Measurements from ENCODE around the gene PAK4.

Gene PAK4

GRCh38 chr19:39130337-39131254, 5.0 kb downstream of the PAK4 start:
- peak overlapping the region; percentile 22 to 39 (median 26) for H3K4me3 Mint-ChIP-seq

GRCh38 chr19:39131255-39131755, 5.7 kb downstream of the PAK4 start:
- Mint-ChIP-seq H3K27me3 (ENCODE audit: low read depth) (no peaks in the 10 kb centered on the region), H3K9me3 (no peaks in the 10 kb centered on the region), H3K4me1 (peaks cover 72% of the 10 kb centered on the region), H3K4me3 (no peak overlapping the region), H3K27ac (peak overlapping the region in 1 of 3 experiments; percentile 70), H3K36me3 (ENCODE audit: low read depth) (no peaks in the 10 kb centered on the region)
- TF ChIP-seq CTCF (IDR thresholded peaks at IDR 0.05; ENCODE audit: unreplicated experiment in 3 of 3): no peak

More at GRCh38 chr19:39130337-39131254, 5.0 kb downstream of the PAK4 start:
- Mint-ChIP-seq H3K27ac (peak overlapping the region in 2 of 3 experiments; percentile 44 to 65), H3K36me3 (ENCODE audit: low read depth) (no peaks in the 10 kb centered on the region), H3K4me1 (peaks cover 75% of the 10 kb centered on the region), H3K9me3 (no peaks in the 10 kb centered on the region), H3K27me3 (ENCODE audit: low read depth) (no peaks in the 10 kb centered on the region)
- no peak for TF ChIP-seq CTCF (IDR thresholded peaks at IDR 0.05; ENCODE audit: unreplicated experiment in 3 of 3)

GRCh38 chr19:39132344-39132969, 6.9 kb downstream of the PAK4 start:
- peak overlapping the region; percentile 54 to 79 (median 65) for H3K27ac Mint-ChIP-seq
- H3K9me3 Mint-ChIP-seq: no peaks in the 10 kb centered on the region
- no peaks in the 10 kb centered on the region for H3K36me3 Mint-ChIP-seq (ENCODE audit: low read depth)
- H3K4me1 Mint-ChIP-seq: peaks cover 68% of the 10 kb centered on the region
- TF ChIP-seq CTCF (IDR thresholded peaks at IDR 0.05; ENCODE audit: unreplicated experiment in 3 of 3): no peak
- no peaks in the 10 kb centered on the region for H3K27me3 Mint-ChIP-seq (ENCODE audit: low read depth)
- peak overlapping the region in 1 of 3 experiments; percentile 6 for H3K4me3 Mint-ChIP-seq

GRCh38 chr19:39133431-39134270, 8.1 kb downstream of the PAK4 start:
- Mint-ChIP-seq H3K9me3 (no peaks in the 10 kb centered on the region), H3K36me3 (ENCODE audit: low read depth) (no peaks in the 10 kb centered on the region), H3K4me3 (peak overlapping the region; percentile 2 to 45 (median 28)), H3K27me3 (ENCODE audit: low read depth) (no peaks in the 10 kb centered on the region), H3K27ac (peak overlapping the region; percentile 20 to 54 (median 42)), H3K4me1 (peaks cover 62% of the 10 kb centered on the region)
- TF ChIP-seq CTCF (IDR thresholded peaks at IDR 0.05; ENCODE audit: unreplicated experiment in 3 of 3): no peak

- peaks cover 62% of the 10 kb centered on the region for H3K4me1 Mint-ChIP-seq
- peak overlapping the region in 1 of 3 experiments; percentile 52 for H3K27ac Mint-ChIP-seq
- no peak overlapping the region for H3K4me3 Mint-ChIP-seq
- no peaks in the 10 kb centered on the region for H3K9me3 Mint-ChIP-seq
- no peak for TF ChIP-seq CTCF (IDR thresholded peaks at IDR 0.05; ENCODE audit: unreplicated experiment in 3 of 3)
- no peaks in the 10 kb centered on the region for H3K27me3 Mint-ChIP-seq (ENCODE audit: low read depth)
- H3K36me3 Mint-ChIP-seq (ENCODE audit: low read depth): no peaks in the 10 kb centered on the region
Measured at GRCh38 chr19:39135701-39136100, 10.1 kb downstream of the PAK4 start.

All from nephron (organoid).